AG09309 (cell line): ENCODE results near the gene UGT3A2.

Experiments
- DNase-seq: peaks from one replicate; pipeline ENCODE4 v3.0.0-alpha.2; 2010; ENCODE audit warnings: low read depth
- H3K4me3 ChIP-seq: 2 replicates; pipeline ENCODE4 v1.5.1; 2011; ENCODE audit warnings: mild to moderate bottlenecking, low read depth, low read length, moderate library complexity; ENCODE audit not compliant: control insufficient read depth
- TF ChIP-seq, protein P1 (sequence below): IDR thresholded peaks from 2 replicates; pipeline ENCODE4 v1.5.1; 2011; ENCODE audit warnings: mild to moderate bottlenecking, low read depth, low read length, inconsistent platforms; ENCODE audit not compliant: insufficient read depth, control insufficient read depth; ENCODE audit errors: missing control alignments

The UGT3A2 gene

DNA sequence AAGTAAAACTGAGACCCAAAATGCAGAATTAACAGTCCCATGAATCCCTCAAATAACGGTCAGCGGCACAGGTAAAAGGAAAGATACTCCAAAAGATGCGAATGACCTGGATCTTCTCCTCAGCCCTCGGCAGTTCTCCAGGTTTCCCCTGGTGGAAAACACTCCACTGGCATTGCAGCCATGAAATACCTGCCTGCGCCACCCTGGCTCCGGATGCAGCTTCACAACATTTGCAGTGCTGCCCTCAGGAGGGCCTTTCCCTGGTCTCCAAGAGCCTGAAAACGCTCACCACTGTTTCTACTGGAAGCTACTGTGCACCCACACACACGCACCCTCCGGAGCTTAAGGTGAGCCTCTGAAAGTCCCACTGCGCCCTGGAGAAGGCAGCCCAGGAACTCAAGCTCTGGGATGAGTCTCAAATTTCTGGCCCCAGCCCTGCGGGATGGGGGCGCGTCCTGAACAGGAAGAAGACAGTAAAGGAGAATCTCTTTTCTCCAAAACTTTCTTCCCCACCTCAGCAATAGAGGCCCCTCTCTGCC lies 612 bp downstream of the UGT3A2 start:
- H3K4me3 ChIP-seq = no peak overlapping the region
- TF ChIP-seq, protein P1, sequence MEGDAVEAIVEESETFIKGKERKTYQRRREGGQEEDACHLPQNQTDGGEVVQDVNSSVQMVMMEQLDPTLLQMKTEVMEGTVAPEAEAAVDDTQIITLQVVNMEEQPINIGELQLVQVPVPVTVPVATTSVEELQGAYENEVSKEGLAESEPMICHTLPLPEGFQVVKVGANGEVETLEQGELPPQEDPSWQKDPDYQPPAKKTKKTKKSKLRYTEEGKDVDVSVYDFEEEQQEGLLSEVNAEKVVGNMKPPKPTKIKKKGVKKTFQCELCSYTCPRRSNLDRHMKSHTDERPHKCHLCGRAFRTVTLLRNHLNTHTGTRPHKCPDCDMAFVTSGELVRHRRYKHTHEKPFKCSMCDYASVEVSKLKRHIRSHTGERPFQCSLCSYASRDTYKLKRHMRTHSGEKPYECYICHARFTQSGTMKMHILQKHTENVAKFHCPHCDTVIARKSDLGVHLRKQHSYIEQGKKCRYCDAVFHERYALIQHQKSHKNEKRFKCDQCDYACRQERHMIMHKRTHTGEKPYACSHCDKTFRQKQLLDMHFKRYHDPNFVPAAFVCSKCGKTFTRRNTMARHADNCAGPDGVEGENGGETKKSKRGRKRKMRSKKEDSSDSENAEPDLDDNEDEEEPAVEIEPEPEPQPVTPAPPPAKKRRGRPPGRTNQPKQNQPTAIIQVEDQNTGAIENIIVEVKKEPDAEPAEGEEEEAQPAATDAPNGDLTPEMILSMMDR = no peak
- DNase-seq = no peak

DNA sequence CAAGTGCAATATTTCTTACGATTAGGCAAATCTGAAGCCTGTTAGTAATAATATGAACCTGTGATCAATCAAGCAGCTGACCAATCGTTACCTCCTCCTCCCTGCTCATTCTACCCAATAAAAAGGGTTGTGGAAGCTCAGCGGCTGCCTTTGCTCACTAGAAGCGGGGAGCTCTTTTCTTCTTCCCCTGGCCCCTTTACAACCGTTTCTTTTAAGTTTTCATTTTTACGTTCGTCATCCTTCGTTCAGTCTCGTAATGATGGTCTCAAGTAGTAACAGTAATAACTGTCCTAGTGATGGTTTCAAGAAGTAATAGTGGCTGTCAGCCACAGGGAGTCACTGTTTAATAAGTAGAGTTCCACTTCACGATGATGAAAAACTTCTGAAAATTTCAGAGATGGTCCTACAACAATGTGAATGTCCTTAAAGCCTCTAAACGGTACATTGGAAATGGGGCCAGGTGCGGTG lies 6.2 kb downstream of the UGT3A2 start:
- TF ChIP-seq, protein P1 = peak; percentile 39
- DNase-seq = no peak
- no peak overlapping the region for H3K4me3 ChIP-seq

DNA sequence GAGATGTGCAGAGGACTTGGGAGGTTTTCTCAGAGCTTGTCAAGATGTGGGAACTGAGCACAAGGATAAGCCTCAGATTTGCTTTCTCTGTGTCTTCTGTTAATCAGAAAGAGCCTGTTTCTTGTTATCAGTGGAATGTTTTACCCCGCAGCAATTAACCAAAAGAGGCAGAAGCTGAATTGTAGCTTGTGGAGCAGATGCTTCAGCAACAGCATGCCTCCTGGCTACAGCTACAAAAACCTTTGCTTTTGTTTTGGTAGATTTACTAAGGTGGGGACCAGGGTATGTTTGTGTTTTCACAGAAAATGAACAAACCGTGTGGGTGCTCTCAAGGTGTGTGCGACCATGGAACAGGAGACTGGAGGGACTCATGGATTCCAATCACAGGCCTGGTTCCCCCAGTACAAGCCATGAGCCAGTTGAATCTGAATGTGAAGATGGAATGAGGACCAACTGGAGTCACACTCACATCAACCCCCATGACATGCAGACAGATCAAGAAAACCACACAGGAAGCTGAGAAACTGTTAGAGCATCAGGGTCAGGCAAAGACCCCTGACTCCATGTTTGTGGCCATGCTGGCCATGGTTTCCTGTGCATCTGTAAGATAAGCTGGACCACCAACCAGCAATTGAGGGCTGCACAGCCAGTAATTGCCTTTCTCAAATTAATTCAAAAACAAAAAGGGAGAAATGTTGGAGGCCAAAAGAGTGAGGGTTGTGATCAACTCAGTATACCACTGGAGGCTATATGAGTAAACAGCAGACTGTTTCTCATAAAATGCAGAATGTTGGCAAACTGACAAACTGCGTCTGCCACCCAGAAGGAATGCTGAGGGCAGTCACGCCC lies 6.9 kb downstream of the UGT3A2 start:
- H3K4me3 ChIP-seq = no peak overlapping the region
- TF ChIP-seq, protein P1 = no peak
- DNase-seq = peak; percentile 62

DNA sequence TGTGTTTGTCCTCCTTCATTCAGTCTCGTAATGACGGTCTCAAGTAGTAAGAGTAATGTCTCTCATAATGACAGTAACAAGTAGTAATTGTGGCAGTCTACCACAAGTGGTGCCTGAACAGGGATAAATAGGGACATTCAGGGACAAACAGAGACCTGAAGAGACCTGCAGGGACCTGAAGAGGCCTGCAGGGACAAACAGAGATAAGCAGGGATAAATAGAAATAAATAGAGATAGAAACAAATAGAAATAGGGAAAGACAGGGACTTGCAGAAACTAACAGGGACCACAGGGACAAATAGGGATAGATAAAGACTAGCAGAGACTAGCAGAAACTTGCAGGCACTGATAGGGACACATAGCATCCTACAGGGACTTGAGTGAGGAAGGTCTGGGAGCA lies 7.9 kb downstream of the UGT3A2 start:
- TF ChIP-seq, protein P1 = no peak
- H3K4me3 ChIP-seq = no peak overlapping the region
- DNase-seq = no peak

DNA sequence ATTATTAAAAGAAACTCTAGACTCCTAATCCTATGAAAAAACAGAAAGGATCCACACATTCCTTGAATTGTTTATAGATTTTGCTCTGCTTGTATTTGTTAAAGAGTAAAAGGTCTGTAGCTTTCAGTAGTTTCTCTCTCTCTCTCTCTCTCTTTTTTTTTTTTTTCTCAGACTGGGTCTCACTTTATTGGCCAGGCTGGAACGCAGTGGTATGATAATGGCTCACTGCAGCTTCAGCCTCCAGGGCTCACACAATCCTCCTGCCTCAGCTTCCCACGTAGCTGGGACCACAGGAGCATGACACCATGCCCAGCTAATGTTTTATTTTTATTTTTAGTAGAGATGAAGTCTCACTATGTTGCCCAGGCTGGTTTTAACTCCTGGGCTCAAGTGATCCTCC lies 9.3 kb downstream of the UGT3A2 start:
- TF ChIP-seq, protein P1 = no peak
- no peak for DNase-seq
- H3K4me3 ChIP-seq = no peak overlapping the region

DNA sequence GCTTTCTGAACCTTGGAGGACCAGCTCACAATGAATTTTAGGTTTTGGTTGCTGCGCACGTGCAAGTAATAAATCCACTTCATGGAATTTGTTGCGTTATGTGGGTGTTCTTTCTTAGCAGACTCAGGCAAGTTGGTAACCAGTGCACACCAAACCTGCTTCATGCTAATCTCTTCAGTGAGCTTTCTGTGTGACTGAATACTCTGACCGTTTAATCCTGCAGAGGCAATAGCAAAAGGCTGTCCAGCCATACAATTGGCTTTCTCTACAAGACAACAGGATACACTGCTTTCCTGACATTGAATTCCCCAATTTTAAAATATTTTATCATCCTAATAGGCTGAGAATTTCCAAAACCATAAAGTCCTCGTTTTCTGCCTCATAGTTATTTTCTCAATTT lies 10.3 kb downstream of the UGT3A2 start:
- TF ChIP-seq, protein P1 = no peak
- H3K4me3 ChIP-seq = no peak overlapping the region
- no peak for DNase-seq
